Measurements from ENCODE around the gene KCNQ1OT1.

DNA sequence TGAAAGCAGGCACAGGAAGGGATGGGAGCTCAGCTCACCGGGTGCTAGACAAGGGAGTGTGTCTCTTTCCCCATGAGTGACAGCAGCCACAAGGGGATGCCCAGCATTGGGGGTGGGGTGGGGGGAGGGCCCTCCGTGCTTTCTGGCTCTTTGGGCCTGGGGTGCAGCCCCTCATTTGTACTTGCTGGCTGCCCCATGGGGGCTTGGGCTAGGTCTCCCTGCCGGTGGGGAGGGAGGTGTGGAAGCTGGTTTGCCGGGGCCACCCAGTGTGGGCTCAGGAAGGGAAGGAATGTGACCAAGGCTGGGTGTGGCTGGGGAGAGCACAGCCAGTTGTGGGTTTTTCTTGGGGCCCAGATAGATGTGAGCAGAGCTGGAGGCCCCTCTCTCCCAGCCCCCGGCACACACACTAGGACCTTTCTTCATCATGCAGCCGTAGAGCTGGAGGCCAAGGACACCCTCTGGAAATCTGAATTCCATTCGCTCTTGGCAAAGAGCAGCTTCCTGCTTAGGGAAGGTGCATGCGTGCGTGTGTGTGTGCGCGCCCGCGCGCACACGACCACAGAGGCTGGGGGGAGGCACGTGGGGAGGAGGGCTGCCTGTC lies 25.8 kb downstream of the KCNQ1OT1 start:
- TF ChIP-seq CTCF (IDR thresholded peaks at IDR 0.05; ENCODE audit: low read length) (no peak), EZH2 (IDR thresholded peaks at IDR 0.05; ENCODE audit: borderline replicate concordance, low read length) (no peak)

All from OCI-LY1 (cell line).